GM13976 (cell line): ENCODE data around the gene CYRIA.

ENCODE experiments used
- DNase-seq: peaks from one replicate; pipeline ENCODE4 v3.0.0; 2012; ENCODE audit warnings: low spot score
- CTCF ChIP-seq: IDR thresholded peaks from 2 replicates; pipeline ENCODE4 v1.5.1; 2012; ENCODE audit warnings: borderline replicate concordance, mild to moderate bottlenecking; ENCODE audit not compliant: insufficient read depth; ENCODE audit errors: extremely low read depth, missing control alignments, control extremely low read depth
- in situ Hi-C: fragments of 300-500 bp; cut with MboI; formaldehyde crosslinking; loops from one replicate; pipeline ENCODE4 v1.12.0; 2022; ENCODE audit warnings: low sequenced_read_pairs, mixed read lengths, inconsistent platforms; ENCODE audit not compliant: unreplicated experiment

CYRIA gene

GRCh38 chr2:16628314-16628713 lies 37.3 kb downstream of the CYRIA start:
- DNase-seq: no peak
- no peak for TF ChIP-seq CTCF
- in situ Hi-C loops: no loop called here

GRCh38 chr2:16626997-16627605 lies 38.5 kb downstream of the CYRIA start:
- in situ Hi-C loops: no loop called here
- no peak for TF ChIP-seq CTCF
- DNase-seq: no peak

GRCh38 chr2:16626497-16626896 lies 39.1 kb downstream of the CYRIA start:
- TF ChIP-seq CTCF: no peak
- DNase-seq: no peak
- in situ Hi-C loops: no loop called here

- TF ChIP-seq CTCF: no peak
- DNase-seq: peak; percentile 47
- in situ Hi-C loops: no loop called here
These were observed 39.9 kb downstream of the CYRIA start for GRCh38 chr2:16625759-16626158.

- in situ Hi-C loops: no loop called here
- no peak for TF ChIP-seq CTCF
- DNase-seq: no peak
These were observed 40.4 kb downstream of the CYRIA start for GRCh38 chr2:16625201-16625729.

GRCh38 chr2:16624436-16624780 lies 41.2 kb downstream of the CYRIA start:
- DNase-seq: no peak
- no peak for TF ChIP-seq CTCF
- in situ Hi-C loops: loop anchor here (5.0 kb wide), 1 partner anchor 128 kb away; no protein-coding TSS in a partner anchor
